ENCODE data around the gene OTX2. TPM values are rescaled to one million over a fixed set of nuclear protein-coding genes. Genes with fewer than 3 reads are reported as not detected.

OTX2 gene
- polyA plus RNA-seq, 1 of the 3 experiments (the other 2 are of a cell fraction) = not detected

DNA sequence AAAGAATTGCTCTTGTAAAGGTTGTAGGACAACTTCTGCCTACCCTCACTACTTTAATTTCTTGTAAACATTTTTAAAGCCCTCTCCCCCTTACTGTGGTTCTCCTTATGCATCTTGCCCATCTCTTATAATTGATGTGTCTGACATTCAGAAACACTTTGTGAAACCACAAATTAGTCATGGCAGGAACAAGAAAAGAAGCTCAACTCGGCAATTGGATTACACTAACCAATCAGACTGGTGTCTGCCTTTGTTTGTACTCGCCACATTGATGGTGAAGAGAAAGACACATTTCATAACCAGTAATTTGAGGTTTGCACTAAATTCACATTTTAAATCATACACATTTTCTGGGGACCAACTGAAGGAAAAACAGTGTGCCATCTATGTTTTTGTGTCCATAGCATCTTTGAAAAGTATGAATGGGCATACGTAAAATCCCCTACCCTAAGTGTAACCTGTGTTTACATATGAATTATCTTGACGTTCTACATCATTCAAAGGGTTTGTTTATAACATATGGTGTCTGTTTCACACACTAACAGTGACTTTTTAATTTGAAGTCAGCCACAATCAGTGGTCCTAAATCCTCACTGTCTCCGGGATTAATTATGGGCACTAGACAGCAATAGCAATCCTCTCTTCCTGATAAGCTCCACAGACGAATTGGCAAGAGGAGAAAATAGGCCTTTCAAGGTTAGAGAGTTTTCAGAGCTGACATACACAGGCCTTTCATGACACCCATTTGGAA is 49.9 kb downstream of the OTX2 start:
- Histone ChIP-seq H3K4me2 (no peak overlapping the region), H3K9ac (no peak overlapping the region), H3K9me3 (no peaks in the 10 kb centered on the region), H3K36me3 (replicated peaks in 1 of 2; ENCODE audit: control insufficient read depth in 1 of 2, insufficient read depth in 2 of 2, low read length in 1 of 2) (no peaks in the 10 kb centered on the region), H4K20me1 (ENCODE audit: insufficient read depth) (no peaks in the 10 kb centered on the region), H3K4me1 (ENCODE audit: control insufficient read depth in 1 of 2, insufficient read depth in 2 of 2, low read depth in 1 of 2, low read length in 1 of 2) (no peaks in the 10 kb centered on the region; a peak in 1 of 4 replicates), H2AFZ (ENCODE audit: low read depth) (no peak overlapping the region), H3K27me3 (ENCODE audit: insufficient read depth) (no peaks in the 10 kb centered on the region), H3K4me3 (ENCODE audit: low read depth in 2 of 2, low read length in 1 of 2) (no peak overlapping the region), H3F3A (replicated peaks; ENCODE audit: insufficient read depth) (no peaks in the 10 kb centered on the region), H3K79me2 (ENCODE audit: insufficient read depth) (no peaks in the 10 kb centered on the region), H3K27ac (ENCODE audit: low read depth in 2 of 2, low read length in 1 of 2) (no peak overlapping the region), H3K9me2 (no peaks in the 10 kb centered on the region)
- 2% methylated on average over 6 of the region's 6 CpGs for WGBS (ENCODE audit: low lambda C conversion rate)
- ChIA-PET POLR2A (no interaction called here), CTCF (no interaction called here)
- no peak for DNase-seq
- TF ChIP-seq TCF12 (IDR thresholded peaks at IDR 0.05) = no peak
- TF ChIP-seq SIN3A (IDR thresholded peaks at IDR 0.05; ENCODE audit: borderline replicate concordance, low read depth, low read length) = no peak
- TF ChIP-seq, protein P1, sequence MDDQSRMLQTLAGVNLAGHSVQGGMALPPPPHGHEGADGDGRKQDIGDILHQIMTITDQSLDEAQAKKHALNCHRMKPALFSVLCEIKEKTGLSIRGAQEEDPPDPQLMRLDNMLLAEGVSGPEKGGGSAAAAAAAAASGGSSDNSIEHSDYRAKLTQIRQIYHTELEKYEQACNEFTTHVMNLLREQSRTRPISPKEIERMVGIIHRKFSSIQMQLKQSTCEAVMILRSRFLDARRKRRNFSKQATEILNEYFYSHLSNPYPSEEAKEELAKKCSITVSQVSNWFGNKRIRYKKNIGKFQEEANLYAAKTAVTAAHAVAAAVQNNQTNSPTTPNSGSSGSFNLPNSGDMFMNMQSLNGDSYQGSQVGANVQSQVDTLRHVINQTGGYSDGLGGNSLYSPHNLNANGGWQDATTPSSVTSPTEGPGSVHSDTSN (IDR thresholded peaks at IDR 0.05) = no peak
- TF ChIP-seq RCOR1 (IDR thresholded peaks at IDR 0.05; ENCODE audit: low read length) = no peak
- no peak for TF ChIP-seq POLR2AphosphoS5 (IDR thresholded peaks at IDR 0.05; ENCODE audit: low read depth, low read length)
- no peak for TF ChIP-seq CHD2 (IDR thresholded peaks at IDR 0.05; ENCODE audit: low read length, partially characterized antibody)
- no peak for TF ChIP-seq TAF1 (IDR thresholded peaks at IDR 0.05; ENCODE audit: borderline replicate concordance, low read depth, low read length)

DNA sequence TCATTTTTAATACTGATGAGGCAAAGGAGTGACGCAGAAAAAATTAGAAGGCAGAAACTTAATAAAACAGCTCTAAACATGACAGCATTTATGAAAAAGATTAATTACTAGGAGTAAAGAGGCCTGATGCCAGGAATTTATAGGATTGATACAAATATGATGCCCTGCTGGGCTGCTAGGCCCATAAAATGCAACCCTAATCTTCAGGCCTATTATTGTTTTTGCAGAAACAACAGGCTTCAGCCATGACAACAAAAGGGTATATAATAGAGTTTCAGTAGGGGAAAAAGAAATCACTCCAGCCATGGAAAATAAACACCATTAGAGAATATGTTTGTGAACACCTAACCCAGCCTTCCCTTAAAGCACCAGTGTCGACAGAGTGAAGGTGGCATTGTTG is 50.6 kb downstream of the OTX2 start:
- WGBS (ENCODE audit: low lambda C conversion rate) = 16% methylated on average over 2 of the region's 2 CpGs
- ChIA-PET POLR2A (no interaction called here), CTCF (no interaction called here)
- Histone ChIP-seq H3K9me2 (no peaks in the 10 kb centered on the region), H3K36me3 (replicated peaks in 1 of 2; ENCODE audit: control insufficient read depth in 1 of 2, insufficient read depth in 2 of 2, low read length in 1 of 2) (no peaks in the 10 kb centered on the region), H2AFZ (ENCODE audit: low read depth) (no peak overlapping the region), H3K4me2 (no peak overlapping the region), H3K27ac (ENCODE audit: low read depth in 2 of 2, low read length in 1 of 2) (no peak overlapping the region), H4K20me1 (ENCODE audit: insufficient read depth) (no peaks in the 10 kb centered on the region), H3K27me3 (ENCODE audit: insufficient read depth) (no peaks in the 10 kb centered on the region), H3K9me3 (no peaks in the 10 kb centered on the region), H3K4me1 (ENCODE audit: control insufficient read depth in 1 of 2, insufficient read depth in 2 of 2, low read depth in 1 of 2, low read length in 1 of 2) (no peaks in the 10 kb centered on the region; a peak in 1 of 4 replicates), H3K9ac (no peak overlapping the region), H3K79me2 (ENCODE audit: insufficient read depth) (no peaks in the 10 kb centered on the region), H3F3A (replicated peaks; ENCODE audit: insufficient read depth) (no peaks in the 10 kb centered on the region), H3K4me3 (ENCODE audit: low read depth in 2 of 2, low read length in 1 of 2) (no peak overlapping the region)
- DNase-seq = no peak
- no peak for TF ChIP-seq EP300 (IDR thresholded peaks at IDR 0.05; ENCODE audit: borderline replicate concordance in 1 of 2, low read depth in 1 of 2, low read length in 1 of 2)
- TF ChIP-seq, protein P2, sequence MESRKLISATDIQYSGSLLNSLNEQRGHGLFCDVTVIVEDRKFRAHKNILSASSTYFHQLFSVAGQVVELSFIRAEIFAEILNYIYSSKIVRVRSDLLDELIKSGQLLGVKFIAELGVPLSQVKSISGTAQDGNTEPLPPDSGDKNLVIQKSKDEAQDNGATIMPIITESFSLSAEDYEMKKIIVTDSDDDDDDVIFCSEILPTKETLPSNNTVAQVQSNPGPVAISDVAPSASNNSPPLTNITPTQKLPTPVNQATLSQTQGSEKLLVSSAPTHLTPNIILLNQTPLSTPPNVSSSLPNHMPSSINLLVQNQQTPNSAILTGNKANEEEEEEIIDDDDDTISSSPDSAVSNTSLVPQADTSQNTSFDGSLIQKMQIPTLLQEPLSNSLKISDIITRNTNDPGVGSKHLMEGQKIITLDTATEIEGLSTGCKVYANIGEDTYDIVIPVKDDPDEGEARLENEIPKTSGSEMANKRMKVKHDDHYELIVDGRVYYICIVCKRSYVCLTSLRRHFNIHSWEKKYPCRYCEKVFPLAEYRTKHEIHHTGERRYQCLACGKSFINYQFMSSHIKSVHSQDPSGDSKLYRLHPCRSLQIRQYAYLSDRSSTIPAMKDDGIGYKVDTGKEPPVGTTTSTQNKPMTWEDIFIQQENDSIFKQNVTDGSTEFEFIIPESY (IDR thresholded peaks at IDR 0.05; ENCODE audit: borderline replicate concordance, low read depth) = no peak
- no peak for TF ChIP-seq SIN3A (IDR thresholded peaks at IDR 0.05; ENCODE audit: borderline replicate concordance, low read depth, low read length)
- TF ChIP-seq, protein P3, sequence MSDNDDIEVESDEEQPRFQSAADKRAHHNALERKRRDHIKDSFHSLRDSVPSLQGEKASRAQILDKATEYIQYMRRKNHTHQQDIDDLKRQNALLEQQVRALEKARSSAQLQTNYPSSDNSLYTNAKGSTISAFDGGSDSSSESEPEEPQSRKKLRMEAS (IDR thresholded peaks at IDR 0.05; ENCODE audit: low read depth) = no peak
- TF ChIP-seq, protein P1 (IDR thresholded peaks at IDR 0.05) = no peak
- TF ChIP-seq SMC3 (IDR thresholded peaks at IDR 0.05; ENCODE audit: low read depth, low read length) = no peak
- TF ChIP-seq, protein P4, sequence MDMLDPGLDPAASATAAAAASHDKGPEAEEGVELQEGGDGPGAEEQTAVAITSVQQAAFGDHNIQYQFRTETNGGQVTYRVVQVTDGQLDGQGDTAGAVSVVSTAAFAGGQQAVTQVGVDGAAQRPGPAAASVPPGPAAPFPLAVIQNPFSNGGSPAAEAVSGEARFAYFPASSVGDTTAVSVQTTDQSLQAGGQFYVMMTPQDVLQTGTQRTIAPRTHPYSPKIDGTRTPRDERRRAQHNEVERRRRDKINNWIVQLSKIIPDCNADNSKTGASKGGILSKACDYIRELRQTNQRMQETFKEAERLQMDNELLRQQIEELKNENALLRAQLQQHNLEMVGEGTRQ (IDR thresholded peaks at IDR 0.05; ENCODE audit: borderline replicate concordance, low read depth, low read length) = no peak
- TF ChIP-seq RFX5 (IDR thresholded peaks at IDR 0.05; ENCODE audit: low read length) = no peak
- TF ChIP-seq, protein P5, sequence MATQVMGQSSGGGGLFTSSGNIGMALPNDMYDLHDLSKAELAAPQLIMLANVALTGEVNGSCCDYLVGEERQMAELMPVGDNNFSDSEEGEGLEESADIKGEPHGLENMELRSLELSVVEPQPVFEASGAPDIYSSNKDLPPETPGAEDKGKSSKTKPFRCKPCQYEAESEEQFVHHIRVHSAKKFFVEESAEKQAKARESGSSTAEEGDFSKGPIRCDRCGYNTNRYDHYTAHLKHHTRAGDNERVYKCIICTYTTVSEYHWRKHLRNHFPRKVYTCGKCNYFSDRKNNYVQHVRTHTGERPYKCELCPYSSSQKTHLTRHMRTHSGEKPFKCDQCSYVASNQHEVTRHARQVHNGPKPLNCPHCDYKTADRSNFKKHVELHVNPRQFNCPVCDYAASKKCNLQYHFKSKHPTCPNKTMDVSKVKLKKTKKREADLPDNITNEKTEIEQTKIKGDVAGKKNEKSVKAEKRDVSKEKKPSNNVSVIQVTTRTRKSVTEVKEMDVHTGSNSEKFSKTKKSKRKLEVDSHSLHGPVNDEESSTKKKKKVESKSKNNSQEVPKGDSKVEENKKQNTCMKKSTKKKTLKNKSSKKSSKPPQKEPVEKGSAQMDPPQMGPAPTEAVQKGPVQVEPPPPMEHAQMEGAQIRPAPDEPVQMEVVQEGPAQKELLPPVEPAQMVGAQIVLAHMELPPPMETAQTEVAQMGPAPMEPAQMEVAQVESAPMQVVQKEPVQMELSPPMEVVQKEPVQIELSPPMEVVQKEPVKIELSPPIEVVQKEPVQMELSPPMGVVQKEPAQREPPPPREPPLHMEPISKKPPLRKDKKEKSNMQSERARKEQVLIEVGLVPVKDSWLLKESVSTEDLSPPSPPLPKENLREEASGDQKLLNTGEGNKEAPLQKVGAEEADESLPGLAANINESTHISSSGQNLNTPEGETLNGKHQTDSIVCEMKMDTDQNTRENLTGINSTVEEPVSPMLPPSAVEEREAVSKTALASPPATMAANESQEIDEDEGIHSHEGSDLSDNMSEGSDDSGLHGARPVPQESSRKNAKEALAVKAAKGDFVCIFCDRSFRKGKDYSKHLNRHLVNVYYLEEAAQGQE (IDR thresholded peaks at IDR 0.05; ENCODE audit: low read depth, low read length) = no peak
- TF ChIP-seq NFIC (IDR thresholded peaks at IDR 0.05; ENCODE audit: borderline replicate concordance) = no peak
